HCT116 (cell line): ENCODE data around the gene RAB3GAP2. TPM values are rescaled to one million over a fixed set of nuclear protein-coding genes. Genes with fewer than 3 reads are reported as not detected.

Source experiments
- ATAC-seq: fragments of 200-7000 bp; cut with Tn5 transposase; 2 replicates; pipeline ENCODE4 v1.9.1; 2020; ENCODE audit warnings: mild to moderate bottlenecking, moderate library complexity
- BruUV-seq: library from RNA; stranded (reverse); fragments of 400-500 nt; replicated peaks from 2 replicates; lab custom pipeline; 2021; lab: Mats Ljungman, UMichigan
- CTCF ChIA-PET: fragments of 300-600 bp; sonication (Branson Sonifier 250); formaldehyde crosslinking; loops from one replicate; lab custom pipeline; 2021; ENCODE audit warnings: antibody characterized with exemption; lab: Charles Lee
- POLR2A ChIA-PET: fragments of 300-600, 350-600 bp; sonication (Branson Sonifier 250); formaldehyde crosslinking; loops from one replicate; lab custom pipeline; 2021; ENCODE audit warnings: antibody characterized with exemption; lab: Charles Lee
- RAD21 ChIA-PET, 2 experiments: fragments of 300-600 bp; sonication (Branson Sonifier 250); formaldehyde crosslinking; loops; one replicate each; lab custom pipeline; 2023; ENCODE audit warnings: low total read pairs in 2 of 2; ENCODE audit not compliant: uncharacterized antibody in 2 of 2, unreplicated experiment in 2 of 2, low non-redundant PET in 1 of 2; lab: Charles Lee
- DNase-seq: peaks from one replicate; pipeline ENCODE4 v3.0.0-alpha.2; 2010; ENCODE audit warnings: low read depth, low spot score
- H2AFZ ChIP-seq: fragments of 200-600 bp; shearing (Covaris generic), sonication (generic); 2 replicates; pipeline ENCODE4 v1.6.1; 2017; ENCODE audit warnings: low read depth, mixed run types, mixed read lengths, antibody characterized with exemption, low read length; ENCODE audit not compliant: poor library complexity, severe bottlenecking
- H3K27ac ChIP-seq: 2 replicates; pipeline ENCODE4 v1.5.1; 2012; ENCODE audit warnings: low read depth, low read length
- H3K27me3 ChIP-seq: fragments of 200-600 bp; sonication (generic); 2 replicates; pipeline ENCODE4 v1.6.1; 2016; ENCODE audit warnings: mixed run types, low read length, mixed read lengths; ENCODE audit not compliant: insufficient read depth
- H3K36me3 ChIP-seq, 2 experiments: fragments of 200-500 bp in 1 of 2; fragments of 200-600 bp in 1 of 2; sonication (Bioruptor generic) in 1 of 2; sonication (generic) in 1 of 2; 2 replicates each; pipeline versions ENCODE4 v1.5.1 to v1.6.1; 2014 to 2016; ENCODE audit warnings: low read length in 2 of 2, inconsistent platforms in 1 of 2, mixed read lengths in 1 of 2, mixed run types in 1 of 2; ENCODE audit not compliant: insufficient read depth in 2 of 2, control insufficient read depth in 1 of 2
- H3K4me1 ChIP-seq, 2 experiments: fragments of 200-600 bp in 1 of 2; sonication (generic) in 1 of 2; 2 replicates each; pipeline versions ENCODE4 v1.5.1 to v1.6.1; 2012 to 2017; ENCODE audit warnings: low read length in 2 of 2, inconsistent platforms in 1 of 2, mild to moderate bottlenecking in 1 of 2, mixed read lengths in 1 of 2, mixed run types in 1 of 2, moderate library complexity in 1 of 2; ENCODE audit not compliant: insufficient read depth in 2 of 2, control insufficient read depth in 1 of 2
- H3K4me2 ChIP-seq: fragments of 200-600 bp; sonication (generic); 2 replicates; pipeline ENCODE4 v1.6.1; 2017; ENCODE audit warnings: mixed run types, low read length, mixed read lengths
- H3K4me3 ChIP-seq, 2 experiments: fragments of 200-600 bp in 1 of 2; sonication (generic) in 1 of 2; replicated peaks in 1 of 2; 2 replicates each; pipeline ENCODE4 v1.5.1; 2011 to 2016; ENCODE audit warnings: low read length in 2 of 2, control low read depth in 1 of 2, low read depth in 1 of 2, mild to moderate bottlenecking in 1 of 2, mixed read lengths in 1 of 2, mixed run types in 1 of 2
- H3K79me2 ChIP-seq: fragments of 200-600 bp; sonication (generic); 2 replicates; pipeline ENCODE4 v1.6.1; 2017; ENCODE audit warnings: mild to moderate bottlenecking, mixed run types, low read length, moderate library complexity, mixed read lengths; ENCODE audit not compliant: insufficient read depth
- H3K9ac ChIP-seq: fragments of 200-600 bp; sonication (generic); 2 replicates; pipeline ENCODE4 v1.6.1; 2016; ENCODE audit warnings: low read length, mixed read lengths
- H3K9me2 ChIP-seq: fragments of 200-600 bp; sonication (generic), shearing (Covaris generic); 2 replicates; pipeline ENCODE4 v1.6.1; 2017; ENCODE audit warnings: mixed run types, mild to moderate bottlenecking, moderate library complexity; ENCODE audit not compliant: insufficient read depth
- H3K9me3 ChIP-seq, 2 experiments: fragments of 200-500 bp in 1 of 2; fragments of 200-600 bp in 1 of 2; sonication (Bioruptor generic) in 1 of 2; sonication (generic) in 1 of 2; 2 replicates each; pipeline ENCODE4 v1.6.1; 2014 to 2017; ENCODE audit warnings: low read length in 2 of 2, mixed read lengths in 2 of 2, inconsistent platforms in 1 of 2, low read depth in 1 of 2, mild to moderate bottlenecking in 1 of 2, mixed run types in 1 of 2, moderate library complexity in 1 of 2; ENCODE audit not compliant: control insufficient read depth in 1 of 2, insufficient read depth in 1 of 2
- H4K20me1 ChIP-seq: fragments of 200-600 bp; sonication (generic), shearing (Covaris generic); 2 replicates; pipeline ENCODE4 v1.6.1; 2017; ENCODE audit warnings: mixed run types, mild to moderate bottlenecking, moderate library complexity; ENCODE audit not compliant: insufficient read depth
- CTCF ChIP-seq, 3 experiments: fragments of 200-600 bp in 1 of 3; sonication (generic) in 1 of 3; IDR thresholded peaks in 2 of 3; conservative IDR thresholded peaks in 1 of 3; 2 replicates each; pipeline ENCODE4 v1.5.1; 2012 to 2017; ENCODE audit warnings: low read depth in 2 of 3, low read length in 2 of 3, antibody characterized with exemption in 1 of 3, borderline replicate concordance in 1 of 3, control low read depth in 1 of 3, mild to moderate bottlenecking in 1 of 3, mixed read lengths in 1 of 3, mixed run types in 1 of 3, moderate library complexity in 1 of 3; ENCODE audit not compliant: insufficient read depth in 1 of 3
- EGR1 ChIP-seq: IDR thresholded peaks from 2 replicates; pipeline ENCODE4 v1.6.1; 2012; ENCODE audit warnings: low read depth
- FOSL1 ChIP-seq: IDR thresholded peaks from 2 replicates; pipeline ENCODE4 v1.6.1; 2012; ENCODE audit warnings: low read depth
- JUND ChIP-seq: IDR thresholded peaks from 2 replicates; pipeline ENCODE4 v1.6.1; 2012
- RAD21 ChIP-seq: IDR thresholded peaks from 2 replicates; pipeline ENCODE4 v1.6.1; 2012; ENCODE audit warnings: low read depth, mild to moderate bottlenecking
- SP1 ChIP-seq: IDR thresholded peaks from 2 replicates; pipeline ENCODE4 v1.6.1; 2012; ENCODE audit warnings: low read depth
- TCF7L2 ChIP-seq: IDR thresholded peaks from 2 replicates; pipeline ENCODE4 v1.7.0; 2011; ENCODE audit warnings: borderline replicate concordance, inconsistent platforms; ENCODE audit not compliant: insufficient read depth, insufficient read length; ENCODE audit errors: extremely low read depth
- ZBTB33 ChIP-seq: IDR thresholded peaks from 2 replicates; pipeline ENCODE4 v1.6.1; 2011; ENCODE audit warnings: mild to moderate bottlenecking, low read length, moderate library complexity; ENCODE audit not compliant: insufficient replicate concordance; ENCODE audit errors: extremely low read depth
- intact Hi-C: fragments of 100-400 bp; cut with micrococcal nuclease; formaldehyde crosslinking; loops from 2 replicates; pipeline ENCODE4 v1.10.0; 2022
- total RNA-seq: library from RNA; stranded (reverse); gene quantifications from one replicate; pipeline ENCODE4 v1.2.1, GENCODE V29; 2021; ENCODE audit not compliant: unreplicated experiment

Gene RAB3GAP2
- total RNA-seq, 1 experiment from 2014 or later, result 32.5 TPM

GRCh38 chr1:220157738-220158137, 114.5 kb downstream of the RAB3GAP2 start:
- H3K9me2 ChIP-seq, result no peaks in the 10 kb centered on the region
- no peaks in the 10 kb centered on the region for H3K79me2 ChIP-seq
- H2AFZ ChIP-seq, result no peak overlapping the region
- H3K27me3 ChIP-seq, result no peaks in the 10 kb centered on the region
- no peak overlapping the region for H3K4me3 ChIP-seq
- no peak for DNase-seq
- RAD21 ChIA-PET, result no interaction called here
- POLR2A ChIA-PET, result no interaction called here
- BruUV-seq, result no TSS peak
- CTCF ChIA-PET, result no interaction called here
- ATAC-seq, result no peak
- intact Hi-C loops, result no loop called here
- no peak overlapping the region for H3K4me2 ChIP-seq
- TF ChIP-seq EGR1 (no peak), RAD21 (no peak), TCF7L2 (no peak), JUND (no peak), ZBTB33 (no peak), SP1 (no peak), CTCF (IDR thresholded peaks at IDR 0.05 in 2 of 3, conservative IDR thresholded peaks at IDR 0.05 in 1 of 3; ENCODE audit: borderline replicate concordance in 1 of 3, insufficient read depth in 1 of 3, low read depth in 2 of 3, low read length in 2 of 3) (no peak), FOSL1 (no peak)
- no peak overlapping the region for H3K9ac ChIP-seq
- H3K27ac ChIP-seq, result no peak overlapping the region
- no peaks in the 10 kb centered on the region for H3K9me3 ChIP-seq
- no peaks in the 10 kb centered on the region for H3K4me1 ChIP-seq
- peaks cover 8 to 16% of the 10 kb centered on the region in 2 experiments for H3K36me3 ChIP-seq
- no peaks in the 10 kb centered on the region for H4K20me1 ChIP-seq
